Activated CD8-positive, alpha-beta T cell treated with anti-CD3 and anti-CD28 coated beads for 36 hours (primary cell): Measurements from ENCODE around the gene SMIM44. TPM values are rescaled to one million over a fixed set of nuclear protein-coding genes. Genes with fewer than 3 reads are reported as not detected.
A peak's percentile ranks its signal among the peaks of the same experiment; 100 is the strongest.

Experiments
- ATAC-seq: fragments of 200-7000 bp; cut with Tn5 transposase; one replicate; pipeline ENCODE4 v1.10.0; 2021; ENCODE audit warnings: mild to moderate bottlenecking, moderate library complexity
- CTCF ChIA-PET: fragments of 350-600 bp; sonication (Branson Sonifier 250); formaldehyde crosslinking; loops from one replicate; lab custom pipeline; 2021; ENCODE audit warnings: antibody characterized with exemption; lab: Charles Lee
- POLR2A ChIA-PET: fragments of 350-600 bp; sonication (Branson Sonifier 250); formaldehyde crosslinking; loops from one replicate; lab custom pipeline; 2021; ENCODE audit warnings: antibody characterized with exemption; lab: Charles Lee
- DNase-seq: peaks from one replicate; pipeline ENCODE4 v3.0.0-alpha.2; 2020
- H3K27ac Mint-ChIP-seq: one replicate; pipeline ENCODE4 v1.8.0; 2021; ENCODE audit warnings: mild to moderate bottlenecking, mixed read lengths
- H3K27me3 Mint-ChIP-seq: one replicate; pipeline ENCODE4 v1.8.0; 2021; ENCODE audit warnings: mixed read lengths
- H3K36me3 Mint-ChIP-seq: one replicate; pipeline ENCODE4 v1.8.0; 2021; ENCODE audit warnings: low read depth, mixed read lengths
- H3K4me1 Mint-ChIP-seq: one replicate; pipeline ENCODE4 v1.8.0; 2021; ENCODE audit warnings: low read depth, mixed read lengths
- H3K4me3 Mint-ChIP-seq: one replicate; pipeline ENCODE4 v1.8.0; 2021; ENCODE audit warnings: mild to moderate bottlenecking, moderate library complexity, mixed read lengths
- H3K9me3 Mint-ChIP-seq: one replicate; pipeline ENCODE4 v1.8.0; 2021; ENCODE audit warnings: mixed read lengths
- CTCF ChIP-seq: fragments of 200-600 bp; IDR thresholded peaks from one replicate; pipeline ENCODE4 v1.8.0; 2022; ENCODE audit warnings: antibody characterized with exemption, mild to moderate bottlenecking
- intact Hi-C: fragments of 100-400 bp; cut with micrococcal nuclease; formaldehyde crosslinking; loops from one replicate; pipeline ENCODE4 v1.10.0; 2022
- total RNA-seq, 2 experiments: library from RNA; stranded (reverse); gene quantifications; one replicate each; pipeline ENCODE4 v1.2.3, GENCODE V29; 2021

SMIM44 gene
- total RNA-seq, 2 experiments from 2014 or later, result not detected

- Mint-ChIP-seq H3K36me3 (peaks cover 4% of the 10 kb centered on the region), H3K4me1 (no peaks in the 10 kb centered on the region), H3K27me3 (no peaks in the 10 kb centered on the region), H3K9me3 (peaks cover 6% of the 10 kb centered on the region), H3K4me3 (no peak overlapping the region), H3K27ac (no peak overlapping the region)
- no peak for DNase-seq
- ATAC-seq, result no peak
- intact Hi-C loops, result loop anchor here (5.0 kb wide), 1 partner anchor 148 kb away; no protein-coding TSS in a partner anchor
- POLR2A ChIA-PET, result interaction anchor here (0.6 to 1.3 kb wide), 3 partner anchors 18 to 289 kb away, joined by 3 to 4 read pairs (median 3); no protein-coding TSS in a partner anchor
- TF ChIP-seq CTCF, result no peak
- CTCF ChIA-PET, result interaction anchor here (0.9 to 2.9 kb wide), 6 partner anchors 10 to 165 kb away, joined by 3 to 17 read pairs (median 4); no protein-coding TSS in a partner anchor
Observed at GRCh38 chr19:3469638-3470499, 13.4 kb downstream of the SMIM44 start.

- DNase-seq (no peak), ATAC-seq (no peak)
- Mint-ChIP-seq H3K27me3 (no peaks in the 10 kb centered on the region), H3K9me3 (peaks cover 6% of the 10 kb centered on the region), H3K4me3 (no peak overlapping the region), H3K4me1 (no peaks in the 10 kb centered on the region), H3K27ac (no peak overlapping the region), H3K36me3 (peaks cover 4% of the 10 kb centered on the region)
- CTCF ChIA-PET, result no interaction called here
- intact Hi-C loops, result no loop called here
- POLR2A ChIA-PET, result interaction anchor here (0.6 to 0.7 kb wide), 2 partner anchors 28 to 140 kb away, joined by 3 read pairs; no protein-coding TSS in a partner anchor
- no peak for TF ChIP-seq CTCF
Observed at GRCh38 chr19:3468211-3468610, 15.0 kb downstream of the SMIM44 start.

- TF ChIP-seq CTCF, result no peak
- Mint-ChIP-seq H3K27me3 (no peaks in the 10 kb centered on the region), H3K36me3 (peaks cover 6% of the 10 kb centered on the region), H3K4me1 (no peaks in the 10 kb centered on the region), H3K9me3 (peaks cover 6% of the 10 kb centered on the region), H3K27ac (no peak overlapping the region), H3K4me3 (no peak overlapping the region)
- ChIA-PET CTCF (no interaction called here), POLR2A (interaction anchor here (0.7 kb wide), 1 partner anchor 29 kb away, joined by 3 read pairs; no protein-coding TSS in a partner anchor)
- no peak for ATAC-seq
- peak; percentile 37 for DNase-seq
- intact Hi-C loops, result no loop called here
Observed at GRCh38 chr19:3467437-3468198, 15.6 kb downstream of the SMIM44 start.

GRCh38 chr19:3466635-3467034 lies 16.6 kb downstream of the SMIM44 start:
- peaks cover 6% of the 10 kb centered on the region for H3K9me3 Mint-ChIP-seq
- H3K27me3 Mint-ChIP-seq, result no peaks in the 10 kb centered on the region
- H3K4me3 Mint-ChIP-seq, result no peak overlapping the region
- ATAC-seq (no peak), DNase-seq (no peak)
- no peaks in the 10 kb centered on the region for H3K4me1 Mint-ChIP-seq
- ChIA-PET POLR2A (no interaction called here), CTCF (no interaction called here)
- H3K36me3 Mint-ChIP-seq, result peaks cover 6% of the 10 kb centered on the region
- TF ChIP-seq CTCF, result no peak
- no peak overlapping the region for H3K27ac Mint-ChIP-seq
- intact Hi-C loops, result no loop called here
